Renal cortical epithelial cell (primary cell): ENCODE data around the gene NDC1. TPM values are rescaled to one million over a fixed set of nuclear protein-coding genes. Genes with fewer than 3 reads are reported as not detected.
"Not testable (repeated sequence)": the region's sequence is repeated elsewhere in the genome, so short reads cannot be mapped to it uniquely, and the experiment has no call there.

ENCODE experiments used
- DNase-seq: peaks from one replicate; pipeline ENCODE4 v3.0.0-alpha.2; 2011; ENCODE audit warnings: low read depth
- total RNA-seq: library from RNA; depleted of rRNA; stranded (reverse); fragments of >200 nt; gene quantifications from 2 replicates; pipeline ENCODE4 v1.2.3, GENCODE V29; 2014

Gene NDC1
- total RNA-seq, 1 donor from 2014 or later, result 23.3 TPM

DNA sequence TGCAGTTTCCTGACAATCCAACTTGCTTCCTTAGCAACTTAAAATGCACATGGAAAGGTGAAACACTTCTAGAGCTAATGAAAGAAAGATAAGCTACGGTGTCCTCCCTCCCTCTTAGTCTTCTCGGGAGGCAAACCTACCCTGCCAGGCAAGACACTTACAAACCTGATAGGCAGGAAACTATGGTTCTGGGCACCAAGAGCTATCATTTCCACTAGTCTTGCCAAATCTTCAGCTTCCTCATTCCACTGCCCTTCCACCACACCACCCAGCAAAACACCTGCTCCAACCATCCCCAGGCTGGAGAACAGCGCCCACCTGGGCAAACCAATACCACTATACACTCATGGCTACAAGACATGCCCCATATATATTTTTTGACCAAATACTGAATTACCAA, 15.2 kb downstream of the NDC1 start:
- DNase-seq, result no peak

DNA sequence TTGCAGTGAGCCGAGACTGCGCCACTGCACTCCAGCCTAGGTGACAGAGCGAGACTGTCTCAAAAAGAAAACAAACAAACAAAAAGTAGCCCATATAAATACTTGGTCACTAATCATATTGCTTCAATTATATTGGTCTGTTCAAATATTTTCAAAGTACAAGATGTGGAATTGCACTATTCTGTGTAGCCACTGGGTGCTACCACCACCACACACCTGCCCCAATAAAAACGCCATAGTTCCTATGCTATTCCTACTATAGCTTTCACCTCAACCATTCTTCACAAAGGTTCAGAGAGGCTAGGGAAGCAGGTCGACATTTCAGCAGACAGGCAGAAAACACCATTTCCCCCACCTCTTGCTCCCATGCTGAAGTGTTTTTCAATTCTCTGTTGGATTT, 16.7 kb downstream of the NDC1 start:
- no peak for DNase-seq

DNA sequence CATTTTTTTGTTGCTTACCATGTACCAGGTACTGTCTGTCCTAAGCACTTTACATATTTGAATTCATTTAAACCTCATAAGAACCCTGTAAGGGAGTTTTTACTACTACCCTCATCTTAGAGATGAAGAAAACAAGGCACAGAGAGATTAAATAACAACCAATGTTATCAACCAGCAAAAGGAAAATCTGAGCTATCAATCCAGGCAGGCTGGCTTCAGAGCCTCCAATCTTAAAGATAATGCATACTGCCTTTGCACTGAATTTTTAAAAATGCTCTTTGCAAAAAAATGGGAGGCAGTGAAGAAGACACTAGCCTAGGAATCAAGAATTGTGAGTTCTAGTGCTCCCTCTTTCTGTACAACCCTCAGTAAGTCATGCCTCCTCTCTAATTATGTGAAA, 18.7 kb downstream of the NDC1 start:
- DNase-seq, result no peak

DNA sequence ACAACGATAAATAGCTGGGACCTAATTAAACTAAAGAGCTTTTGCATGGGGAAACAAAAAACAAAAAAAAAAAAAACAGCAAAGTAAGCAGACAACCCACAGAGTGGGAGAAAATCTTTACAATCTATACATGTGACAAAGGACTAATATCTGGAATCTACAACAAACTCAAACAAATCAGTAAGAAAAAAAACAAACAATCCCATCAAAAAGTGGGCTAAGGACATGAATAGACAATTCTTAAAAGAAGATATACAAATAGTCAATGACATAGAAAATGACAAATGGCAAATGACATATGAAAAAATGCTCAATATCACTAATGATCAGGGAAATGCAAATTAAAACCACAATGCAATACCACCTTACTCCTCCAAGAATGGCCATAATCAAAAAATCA, 21.5 kb downstream of the NDC1 start:
- not testable (repeated sequence) for DNase-seq

DNA sequence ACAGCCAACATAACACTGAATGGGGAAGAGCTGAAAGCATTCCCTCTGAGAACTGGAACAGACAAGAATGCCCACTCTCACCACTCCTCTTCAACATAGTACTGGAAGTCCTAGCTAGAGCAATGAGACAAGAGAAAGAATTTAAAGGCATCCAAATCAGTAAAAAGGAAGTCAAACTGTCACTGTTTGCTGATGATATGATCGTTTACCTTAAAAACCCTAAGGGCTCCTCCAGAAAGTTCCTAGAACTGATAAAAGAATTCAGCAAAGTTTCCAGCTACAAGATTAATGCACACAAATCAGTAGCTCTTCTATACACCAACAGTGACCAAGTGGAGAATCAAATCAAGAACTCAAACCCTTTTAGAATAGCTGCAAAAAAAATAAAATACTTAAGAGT, 22.6 kb downstream of the NDC1 start:
- not testable (repeated sequence) for DNase-seq

DNA sequence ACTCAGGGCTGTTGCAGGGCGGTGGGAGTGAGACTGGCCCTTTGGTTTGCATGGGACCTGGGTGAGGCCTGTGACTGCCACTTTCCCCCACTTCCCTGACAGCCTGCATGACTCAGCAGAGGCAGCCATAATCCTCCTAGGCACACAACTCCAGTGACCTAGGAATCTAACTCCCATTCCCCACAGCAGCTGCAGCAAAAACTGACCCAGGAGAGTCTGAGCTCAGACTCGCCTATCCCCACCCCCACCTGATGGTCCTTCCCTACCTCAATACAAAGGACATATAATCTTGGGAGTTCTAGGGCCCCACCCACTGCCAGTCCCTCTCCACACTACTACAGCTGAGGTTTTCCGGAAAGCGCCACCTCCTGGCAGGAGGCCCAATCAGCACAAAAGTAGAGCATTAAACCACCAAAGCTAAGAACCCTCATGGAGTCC, 26.7 kb downstream of the NDC1 start:
- no peak for DNase-seq

DNA sequence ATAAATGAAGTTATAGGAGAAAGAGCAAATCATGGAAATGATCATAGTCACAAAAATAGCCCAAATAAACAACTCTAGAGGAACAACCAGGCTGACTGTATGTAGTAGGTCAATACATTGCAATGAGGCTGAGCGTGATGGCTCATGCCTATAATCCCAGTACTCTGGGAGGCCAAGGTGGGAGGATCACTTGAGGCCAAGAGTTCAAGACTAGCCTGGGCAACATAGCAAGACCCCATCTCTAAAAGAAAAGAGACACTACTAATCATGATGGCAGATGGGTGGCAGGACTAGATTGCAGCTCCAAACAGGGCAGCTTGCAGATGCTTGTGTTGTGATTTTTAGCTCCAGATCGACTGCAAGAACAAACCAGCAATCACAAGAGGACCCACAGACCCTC, 27.6 kb downstream of the NDC1 start:
- DNase-seq, result no peak

DNA sequence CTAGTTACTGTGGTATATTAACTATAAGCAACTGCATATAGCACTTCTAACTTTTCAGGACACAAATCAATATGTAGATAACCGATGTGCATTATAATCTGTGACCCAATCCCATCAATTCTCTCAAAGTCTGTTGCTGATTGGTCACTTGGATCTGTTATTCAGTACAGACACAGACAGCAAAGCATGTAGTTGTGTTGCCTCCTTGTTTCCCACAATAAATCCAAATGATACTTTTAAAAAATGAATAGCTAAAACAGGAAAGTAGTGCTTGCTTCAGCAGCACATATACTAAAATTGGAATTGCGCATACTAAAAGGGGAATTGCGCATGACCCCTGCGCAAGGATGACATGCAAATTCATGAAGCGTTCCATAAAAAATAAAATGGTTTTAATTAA, 28.1 kb downstream of the NDC1 start:
- DNase-seq, result no peak

DNA sequence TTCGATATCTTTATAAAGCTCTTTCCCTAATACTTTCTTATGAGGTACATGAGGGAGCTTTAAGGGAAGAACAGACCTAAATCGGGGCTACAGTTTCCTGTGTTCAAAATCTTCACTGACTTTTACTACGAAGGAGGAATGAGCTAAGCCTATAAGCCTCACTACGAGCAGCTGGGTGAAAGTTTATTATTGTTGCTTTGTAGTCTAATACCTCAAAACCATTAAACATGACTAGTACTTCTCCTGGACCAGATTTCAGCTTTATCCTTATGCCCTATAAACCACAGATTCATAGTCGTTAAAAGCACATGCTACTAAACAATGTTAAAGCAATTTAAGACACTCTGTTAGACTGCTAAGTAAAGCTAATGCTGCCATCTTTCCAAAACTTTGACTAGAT, 30.2 kb downstream of the NDC1 start:
- DNase-seq, result no peak

DNA sequence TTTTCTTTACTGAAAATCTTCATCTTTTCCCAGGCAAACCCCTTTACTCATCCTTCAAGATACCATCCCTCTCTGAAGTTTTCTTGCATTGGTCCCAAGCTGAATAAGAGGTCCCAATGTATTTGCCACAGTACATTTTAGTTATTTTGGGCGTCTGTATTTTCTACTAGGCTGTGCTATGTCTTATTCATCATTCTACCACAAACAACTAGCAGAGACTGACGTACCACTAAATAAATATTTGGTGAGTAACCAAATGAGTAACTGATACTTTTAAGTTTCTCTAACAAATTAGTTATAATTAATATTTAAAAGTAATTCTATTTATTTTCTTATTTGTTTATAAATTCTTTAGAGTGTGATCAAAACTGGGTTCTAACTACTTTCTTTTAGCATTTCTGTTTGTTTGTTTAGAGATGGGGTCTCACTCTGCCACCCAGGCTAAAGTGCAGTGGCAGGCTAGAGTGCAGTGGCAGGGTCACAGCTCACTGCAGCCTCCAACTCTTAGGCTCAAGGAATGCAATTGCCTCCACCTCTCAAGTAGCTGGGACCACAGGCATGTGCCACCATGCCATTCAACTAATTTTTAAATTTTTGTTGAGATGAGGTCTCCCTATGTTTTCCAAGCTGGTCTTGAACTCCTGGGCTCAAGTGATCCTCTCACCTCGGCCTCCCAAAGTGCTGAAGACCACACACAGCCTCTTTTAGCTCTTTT, 33.1 kb downstream of the NDC1 start:
- DNase-seq, result no peak

DNA sequence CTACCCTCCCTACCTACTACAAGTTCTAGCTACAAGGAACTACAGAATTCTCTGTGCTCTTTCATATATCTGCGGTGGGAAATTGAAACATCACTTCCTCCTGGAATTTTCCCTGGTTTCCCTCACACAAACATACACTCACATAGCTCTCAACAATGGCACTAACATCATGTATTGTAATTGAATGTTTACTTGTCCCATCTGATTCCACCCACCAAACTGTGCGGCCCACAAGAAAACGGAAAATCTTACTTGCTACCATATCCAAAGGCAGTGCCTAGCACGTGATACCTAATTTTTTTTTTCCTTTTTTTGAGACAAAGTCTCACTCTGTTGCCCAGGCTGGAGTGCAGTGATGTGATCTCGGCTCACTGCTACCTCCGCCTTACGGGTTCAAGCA, 33.9 kb downstream of the NDC1 start:
- no peak for DNase-seq

DNA sequence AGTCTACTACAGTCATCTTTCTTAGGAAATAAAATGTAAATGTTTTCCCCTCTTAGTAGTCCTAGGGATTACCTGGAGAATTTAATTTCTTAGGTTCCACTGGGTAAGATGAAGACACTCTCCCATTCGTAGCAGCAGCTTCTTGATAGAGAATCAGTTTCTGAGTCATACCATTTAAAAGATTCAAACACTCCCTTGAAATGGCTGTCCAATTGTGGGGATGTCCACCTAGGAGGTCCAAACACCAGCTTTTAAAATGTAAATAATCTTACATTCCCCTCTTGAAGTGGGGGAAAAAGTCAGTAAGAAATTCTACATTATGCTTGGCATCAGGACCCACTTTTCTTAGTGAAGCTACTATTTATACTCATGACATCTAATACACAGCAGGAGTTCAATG, 37.5 kb downstream of the NDC1 start:
- no peak for DNase-seq

DNA sequence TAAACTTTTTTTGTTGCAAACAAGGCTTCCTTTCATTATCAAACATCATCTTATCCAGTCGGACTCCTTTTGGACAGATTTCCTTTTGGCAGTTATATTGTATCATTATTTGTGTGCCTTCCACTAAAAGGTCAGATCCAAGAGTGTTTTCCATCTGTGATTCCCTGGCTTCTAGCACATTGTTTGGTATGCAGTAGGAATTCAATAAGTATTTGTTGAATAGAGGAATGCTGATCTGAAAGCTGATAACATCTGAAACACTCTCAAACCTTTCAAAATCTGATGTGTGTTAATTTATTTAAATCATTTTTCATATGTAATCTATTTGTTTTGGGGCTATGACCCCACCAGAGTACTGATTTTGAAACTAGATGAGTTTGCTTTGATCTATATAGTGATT, 39.0 kb downstream of the NDC1 start:
- DNase-seq, result no peak

DNA sequence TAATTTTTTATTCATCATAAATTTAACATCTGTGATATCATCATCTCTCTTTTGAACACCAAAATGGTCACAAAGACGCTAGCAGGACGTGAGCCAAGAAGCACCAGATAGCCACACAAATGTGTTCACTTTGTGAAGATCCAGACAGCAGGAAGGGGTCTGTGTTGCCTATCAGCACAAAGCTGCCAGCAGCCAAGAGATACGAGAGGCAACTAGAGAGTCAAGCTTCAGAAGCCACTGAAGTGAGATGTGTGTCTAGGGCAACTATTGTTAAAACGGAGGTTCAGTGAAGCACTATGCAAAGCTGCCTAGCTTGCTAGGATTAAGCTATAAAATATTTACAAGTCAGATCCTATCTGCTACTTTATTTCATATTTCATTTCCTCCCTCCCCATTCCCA, 45.3 kb downstream of the NDC1 start:
- DNase-seq, result no peak

DNA sequence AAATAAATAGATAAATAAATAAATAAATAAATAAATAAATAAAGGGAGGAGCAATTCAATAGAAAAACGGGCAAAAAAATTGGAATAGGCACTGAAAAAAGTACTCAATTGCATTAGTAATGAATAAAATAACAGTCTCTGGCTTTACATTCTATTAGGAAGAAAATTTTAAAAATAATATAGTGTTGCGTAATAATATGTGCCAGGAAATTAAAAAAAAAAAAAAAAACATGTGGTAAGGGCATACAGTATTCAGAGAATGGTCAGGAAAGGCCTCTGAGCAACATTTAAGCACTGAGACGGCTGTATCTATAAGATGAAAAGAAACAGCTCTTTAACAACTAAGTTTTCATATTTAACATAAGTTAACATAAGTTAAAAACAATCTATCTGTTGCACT, 50.4 kb downstream of the NDC1 start:
- no peak for DNase-seq

DNA sequence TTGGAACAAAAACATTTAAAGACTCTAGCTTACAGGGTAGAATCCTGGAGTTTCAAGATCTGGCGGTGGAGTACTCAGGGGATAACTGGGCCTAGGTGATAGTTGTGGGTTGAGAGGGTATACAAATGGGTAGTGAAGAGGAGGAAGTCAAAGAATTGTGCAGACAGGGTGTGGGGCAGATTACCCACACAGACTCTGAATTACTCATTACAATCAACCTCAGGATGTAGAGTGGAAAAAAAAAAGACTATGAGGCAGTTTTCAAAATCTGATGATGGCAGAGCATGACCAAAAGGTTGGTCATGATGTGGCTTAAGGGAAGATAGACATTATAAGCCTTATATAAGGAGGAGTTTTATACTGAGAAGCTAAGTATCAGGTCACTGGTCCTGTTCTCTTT, 55.0 kb downstream of the NDC1 start:
- no peak for DNase-seq

DNA sequence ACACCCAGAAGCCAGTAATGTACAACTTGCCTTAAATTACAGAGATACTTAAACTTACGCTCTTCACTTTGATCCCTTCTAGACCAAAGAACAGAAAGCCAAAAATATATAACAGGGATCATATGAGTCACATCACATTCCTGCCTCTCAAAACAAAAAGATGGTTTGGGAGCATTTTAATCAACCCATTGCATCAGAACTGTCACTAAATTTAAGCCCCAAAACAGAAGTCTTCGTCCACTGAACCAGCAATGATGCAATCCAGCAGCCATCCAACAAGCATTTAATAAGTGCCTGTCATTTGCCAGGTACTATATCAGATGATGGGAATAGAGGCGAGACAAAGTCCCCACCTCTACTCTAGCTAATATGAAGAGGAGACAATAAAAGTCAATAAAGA, 56.4 kb downstream of the NDC1 start:
- DNase-seq, result no peak

DNA sequence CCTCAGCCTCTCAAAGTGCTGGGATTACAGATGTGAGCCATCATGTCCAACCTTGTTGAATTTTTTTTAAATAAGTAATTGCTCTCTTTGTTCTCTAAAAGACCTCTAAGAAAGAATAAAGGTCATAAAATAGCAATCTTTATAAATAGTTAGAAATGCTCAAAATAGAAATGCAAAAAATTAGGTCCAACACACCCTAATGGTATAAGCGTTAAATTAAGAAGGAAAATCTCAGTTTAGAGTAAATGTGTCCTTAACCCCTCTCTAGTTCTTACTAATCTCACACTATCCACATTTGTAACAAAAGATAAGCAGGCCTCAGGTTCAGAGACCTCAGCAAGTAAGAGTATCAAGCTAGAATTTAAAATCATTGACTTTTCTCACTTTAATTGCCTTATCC, 60.8 kb downstream of the NDC1 start:
- DNase-seq, result no peak

DNA sequence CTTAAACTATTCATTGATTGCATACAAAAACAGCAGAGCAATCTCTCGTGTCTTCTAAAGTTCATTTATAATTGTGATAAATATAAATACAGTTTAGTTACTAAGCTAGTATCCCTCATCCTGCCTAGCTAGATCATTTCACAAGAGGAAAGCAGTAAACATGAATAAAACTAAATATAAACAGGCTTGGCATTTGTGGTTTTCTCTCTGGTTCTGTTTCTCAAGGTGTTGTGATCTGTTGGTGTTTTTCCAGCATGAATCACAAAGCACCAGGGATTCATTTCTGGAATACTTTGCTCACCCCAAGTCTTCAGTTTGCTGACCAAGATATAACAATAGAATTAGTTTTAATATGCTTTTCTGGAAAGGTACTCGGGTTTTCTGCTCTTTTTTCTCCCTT, 66.4 kb downstream of the NDC1 start:
- DNase-seq, result peak; percentile 93

DNA sequence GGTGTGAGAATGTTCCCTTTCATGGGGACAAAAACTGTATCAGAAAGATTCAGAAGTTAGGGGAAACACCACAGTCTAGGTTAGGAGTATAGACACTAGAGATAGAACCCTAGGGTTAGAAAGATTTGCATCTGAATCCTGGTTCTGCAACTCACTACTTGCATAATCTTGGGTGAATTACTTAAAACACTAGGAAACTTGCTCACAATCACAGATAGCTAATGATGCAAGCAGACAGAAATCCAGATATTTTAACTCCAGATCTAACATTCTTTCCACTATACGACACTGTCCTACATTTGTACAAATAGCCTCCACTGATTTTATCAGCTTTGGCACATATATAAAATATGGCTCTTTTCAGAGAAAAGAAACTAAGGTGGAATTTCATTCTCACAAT, 68.3 kb downstream of the NDC1 start:
- DNase-seq, result no peak

DNA sequence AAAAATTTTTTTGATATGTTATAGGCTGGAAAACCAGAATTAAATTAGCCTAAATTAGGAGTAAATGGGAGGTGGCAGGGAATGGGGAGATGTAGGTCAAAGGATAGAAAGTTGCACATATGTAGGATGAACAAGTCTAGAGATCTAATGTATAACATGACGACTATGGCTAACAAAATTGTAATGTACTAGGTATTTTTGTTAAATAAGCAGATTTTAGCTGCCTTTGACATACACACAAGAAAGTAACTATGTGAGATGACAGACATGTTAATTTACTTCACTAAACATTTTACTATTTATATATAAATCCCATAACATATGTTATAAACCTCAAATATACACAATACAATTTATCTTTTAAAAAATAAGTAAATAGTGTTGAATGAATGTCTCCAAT, 68.9 kb downstream of the NDC1 start:
- DNase-seq, result no peak

DNA sequence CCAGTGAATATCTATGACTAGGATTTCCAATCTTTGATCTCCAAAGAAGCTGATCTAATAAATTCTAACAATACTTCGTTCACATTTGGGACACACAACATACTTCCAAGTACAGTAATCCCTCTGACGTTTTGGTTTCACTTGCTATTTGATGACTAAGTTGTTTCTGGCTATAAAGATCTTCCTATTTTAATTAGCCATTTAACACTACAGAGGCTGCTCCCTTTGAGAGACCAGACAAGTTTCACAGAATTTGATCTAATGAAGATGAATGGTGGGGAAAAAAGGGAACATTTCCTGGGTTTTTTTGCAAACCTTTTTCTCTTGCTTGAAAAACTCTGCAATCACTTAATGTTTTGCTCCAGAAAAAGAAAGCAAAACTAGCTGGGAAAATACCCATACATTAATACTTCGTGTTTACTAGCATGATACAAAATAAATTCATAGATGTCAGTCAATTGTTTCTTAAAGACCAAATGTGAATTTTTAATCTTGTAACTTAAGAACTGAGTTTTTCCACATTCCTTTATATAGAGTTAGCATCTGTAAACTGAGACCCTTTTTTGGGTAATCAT, 71.2 kb downstream of the NDC1 start:
- peak; percentile 59 for DNase-seq

DNA sequence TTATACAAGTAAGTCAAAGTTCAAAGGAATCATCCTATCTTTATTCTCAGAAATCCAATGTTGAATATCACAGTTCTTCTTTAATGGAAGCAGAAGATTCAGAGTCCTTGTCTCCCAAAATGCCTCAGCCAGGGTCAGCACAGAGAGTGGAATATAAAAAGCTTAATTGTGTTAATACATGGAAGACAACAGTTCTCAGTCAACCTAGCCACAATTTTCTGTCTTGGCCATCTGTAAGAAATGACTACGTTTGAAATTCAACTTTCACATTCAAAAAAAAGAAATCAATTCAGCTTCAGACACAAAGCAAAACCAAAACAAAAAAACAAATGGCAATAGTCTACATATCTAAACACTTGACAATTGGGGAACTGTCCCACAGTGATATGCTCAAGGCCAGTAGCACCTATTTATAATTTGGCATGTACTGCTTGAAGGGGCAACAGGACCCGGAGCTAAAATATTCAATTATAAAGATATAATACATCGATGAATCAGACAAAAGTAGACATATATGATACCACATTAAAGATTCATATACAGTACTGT, 71.8 kb downstream of the NDC1 start:
- DNase-seq, result no peak

DNA sequence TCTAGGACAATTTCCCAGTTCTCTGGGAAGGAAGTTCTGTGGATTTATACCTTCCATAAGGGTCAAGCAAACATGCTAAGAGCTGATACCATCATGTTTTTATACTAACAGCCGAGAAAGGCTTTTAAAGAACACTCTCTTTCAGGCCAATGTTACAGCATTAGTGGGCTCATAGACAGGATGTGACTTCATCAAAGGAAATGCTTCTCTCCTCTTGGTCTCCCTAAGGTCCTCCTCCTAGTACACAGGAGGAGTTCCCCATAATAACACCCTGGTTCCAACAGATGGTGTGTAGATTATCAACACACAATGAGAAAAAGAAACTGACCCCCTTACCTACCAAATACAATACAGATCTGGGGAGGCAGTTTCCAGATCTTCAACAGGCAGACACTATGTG, 72.4 kb downstream of the NDC1 start:
- DNase-seq, result peak; percentile 19
